Esophagus squamous epithelium (tissue), 4 donors: ENCODE data around the gene GRIK4.

Source experiments
- POLR2A ChIP-seq, 4 donors: fragments of 450-650 bp; IDR thresholded peaks; one replicate each; pipeline ENCODE4 v1.6.1; 2017; ENCODE audit warnings: antibody characterized with exemption in 4 of 4, mild to moderate bottlenecking in 4 of 4, moderate library complexity in 3 of 4
- TF ChIP-seq, protein P1 (sequence below), 6 experiments: fragments of 450-650 bp in 4 of 6; fragments of 200-600 bp in 2 of 6; sonication (generic) in 2 of 6; IDR thresholded peaks; one replicate each; pipeline ENCODE4 v1.5.1; 2016 to 2019; ENCODE audit warnings: antibody characterized with exemption in 6 of 6, mild to moderate bottlenecking in 4 of 6, moderate library complexity in 4 of 6

DNA sequence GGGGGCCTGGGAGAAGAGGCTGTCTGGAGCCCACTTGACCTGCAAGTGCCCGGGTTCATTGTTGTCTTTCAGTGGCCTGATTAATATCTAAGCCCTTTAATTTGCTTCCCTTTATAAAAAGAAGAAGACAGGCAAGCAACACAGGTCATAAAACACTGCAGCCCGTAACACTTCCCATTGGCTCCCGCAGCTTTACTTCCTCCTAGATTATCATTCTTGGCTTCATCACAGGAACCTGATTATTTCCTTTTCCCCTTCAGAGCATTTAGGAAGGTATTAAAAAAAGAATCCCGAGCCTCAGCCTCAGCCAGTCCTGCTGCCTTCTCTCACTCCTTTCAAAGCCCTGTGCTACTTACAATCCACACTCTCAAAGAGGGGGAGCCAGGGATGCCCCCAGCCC lies 183.2 kb downstream of the GRIK4 start:
- TF ChIP-seq, protein P1, sequence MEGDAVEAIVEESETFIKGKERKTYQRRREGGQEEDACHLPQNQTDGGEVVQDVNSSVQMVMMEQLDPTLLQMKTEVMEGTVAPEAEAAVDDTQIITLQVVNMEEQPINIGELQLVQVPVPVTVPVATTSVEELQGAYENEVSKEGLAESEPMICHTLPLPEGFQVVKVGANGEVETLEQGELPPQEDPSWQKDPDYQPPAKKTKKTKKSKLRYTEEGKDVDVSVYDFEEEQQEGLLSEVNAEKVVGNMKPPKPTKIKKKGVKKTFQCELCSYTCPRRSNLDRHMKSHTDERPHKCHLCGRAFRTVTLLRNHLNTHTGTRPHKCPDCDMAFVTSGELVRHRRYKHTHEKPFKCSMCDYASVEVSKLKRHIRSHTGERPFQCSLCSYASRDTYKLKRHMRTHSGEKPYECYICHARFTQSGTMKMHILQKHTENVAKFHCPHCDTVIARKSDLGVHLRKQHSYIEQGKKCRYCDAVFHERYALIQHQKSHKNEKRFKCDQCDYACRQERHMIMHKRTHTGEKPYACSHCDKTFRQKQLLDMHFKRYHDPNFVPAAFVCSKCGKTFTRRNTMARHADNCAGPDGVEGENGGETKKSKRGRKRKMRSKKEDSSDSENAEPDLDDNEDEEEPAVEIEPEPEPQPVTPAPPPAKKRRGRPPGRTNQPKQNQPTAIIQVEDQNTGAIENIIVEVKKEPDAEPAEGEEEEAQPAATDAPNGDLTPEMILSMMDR (IDR thresholded peaks at IDR 0.05): no peak
- TF ChIP-seq POLR2A (IDR thresholded peaks at IDR 0.05): no peak
